Right atrium auricular region (tissue), 2 donors: Measurements from ENCODE around the gene HS6ST3. TPM values are rescaled to one million over a fixed set of nuclear protein-coding genes. Genes with fewer than 3 reads are reported as not detected.

Source experiments
- DNase-seq: peaks from one replicate; pipeline ENCODE4 v3.0.0-alpha.2; 2019; ENCODE audit warnings: low spot score
- H3K27ac ChIP-seq, 2 donors: fragments of 200-600 bp; sonication (generic); 1 replicate in 1 of 2; 2 replicates in 1 of 2; pipeline ENCODE4 v1.5.1; 2016 to 2019
- H3K27me3 ChIP-seq, 2 donors: fragments of 200-600 bp; sonication (generic); one replicate each; pipeline versions ENCODE4 v1.5.1 to v1.6.0; 2017 to 2019
- H3K36me3 ChIP-seq: fragments of 200-600 bp; sonication (generic); one replicate; pipeline ENCODE4 v1.5.1; 2016
- H3K4me1 ChIP-seq, 2 donors: fragments of 200-600 bp; sonication (generic); one replicate each; pipeline versions ENCODE4 v1.5.1 to v1.6.0; 2017 to 2019
- H3K4me3 ChIP-seq, 2 donors: fragments of 200-600 bp; sonication (generic); 1 replicate in 1 of 2; 2 replicates in 1 of 2; pipeline ENCODE4 v1.5.1; 2017 to 2019; ENCODE audit warnings: mild to moderate bottlenecking in 1 of 2, moderate library complexity in 1 of 2
- H3K9me3 ChIP-seq, 2 donors: fragments of 200-600 bp; sonication (generic); one replicate each; pipeline ENCODE4 v1.5.1; 2019
- total RNA-seq, 2 donors: library from RNA; depleted of rRNA; stranded (reverse); fragments of >200 nt; gene quantifications; one replicate each; pipeline ENCODE4 v1.1.0, GENCODE V29; 2016
- TF ChIP-seq, protein P1 (sequence below), 2 donors: fragments of 200-600 bp; sonication (generic); IDR thresholded peaks; one replicate each; pipeline ENCODE4 v1.5.1; 2019; ENCODE audit warnings: antibody characterized with exemption in 2 of 2

The HS6ST3 gene
- total RNA-seq, 2 donors from 2014 or later = 0.59 to 3.1 TPM

DNA sequence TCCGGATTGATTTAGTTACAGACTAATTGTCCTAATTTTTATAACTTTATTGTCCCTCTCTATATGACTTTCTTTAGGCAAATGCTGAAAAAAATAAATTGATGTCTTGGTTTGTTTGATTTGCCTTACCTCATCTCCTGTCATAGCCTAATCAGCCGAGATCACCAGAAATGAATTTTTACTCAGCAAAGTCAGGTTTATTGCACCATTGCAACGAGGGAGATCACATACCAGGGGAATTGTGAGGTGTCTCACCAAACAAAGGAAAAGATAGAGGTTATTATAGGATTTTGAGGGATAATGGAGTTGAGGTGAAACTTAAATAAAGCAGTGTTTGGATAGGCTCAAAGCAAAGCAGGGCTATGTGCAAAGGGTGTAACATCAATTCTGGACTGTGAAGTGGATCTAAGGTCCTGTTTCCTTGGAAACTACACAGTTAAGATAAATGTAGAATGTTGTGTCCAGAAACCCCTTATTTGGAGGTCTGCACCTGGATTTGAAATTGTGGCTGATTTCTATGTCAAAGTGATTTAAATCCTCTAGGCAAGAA, 531.8 kb downstream of the HS6ST3 start:
- Histone ChIP-seq H3K9me3 (no peaks in the 10 kb centered on the region), H3K27me3 (no peaks in the 10 kb centered on the region), H3K4me3 (no peak overlapping the region), H3K36me3 (no peaks in the 10 kb centered on the region), H3K27ac (no peak overlapping the region), H3K4me1 (no peaks in the 10 kb centered on the region)
- DNase-seq = no peak
- TF ChIP-seq, protein P1, sequence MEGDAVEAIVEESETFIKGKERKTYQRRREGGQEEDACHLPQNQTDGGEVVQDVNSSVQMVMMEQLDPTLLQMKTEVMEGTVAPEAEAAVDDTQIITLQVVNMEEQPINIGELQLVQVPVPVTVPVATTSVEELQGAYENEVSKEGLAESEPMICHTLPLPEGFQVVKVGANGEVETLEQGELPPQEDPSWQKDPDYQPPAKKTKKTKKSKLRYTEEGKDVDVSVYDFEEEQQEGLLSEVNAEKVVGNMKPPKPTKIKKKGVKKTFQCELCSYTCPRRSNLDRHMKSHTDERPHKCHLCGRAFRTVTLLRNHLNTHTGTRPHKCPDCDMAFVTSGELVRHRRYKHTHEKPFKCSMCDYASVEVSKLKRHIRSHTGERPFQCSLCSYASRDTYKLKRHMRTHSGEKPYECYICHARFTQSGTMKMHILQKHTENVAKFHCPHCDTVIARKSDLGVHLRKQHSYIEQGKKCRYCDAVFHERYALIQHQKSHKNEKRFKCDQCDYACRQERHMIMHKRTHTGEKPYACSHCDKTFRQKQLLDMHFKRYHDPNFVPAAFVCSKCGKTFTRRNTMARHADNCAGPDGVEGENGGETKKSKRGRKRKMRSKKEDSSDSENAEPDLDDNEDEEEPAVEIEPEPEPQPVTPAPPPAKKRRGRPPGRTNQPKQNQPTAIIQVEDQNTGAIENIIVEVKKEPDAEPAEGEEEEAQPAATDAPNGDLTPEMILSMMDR (IDR thresholded peaks at IDR 0.05) = no peak

DNA sequence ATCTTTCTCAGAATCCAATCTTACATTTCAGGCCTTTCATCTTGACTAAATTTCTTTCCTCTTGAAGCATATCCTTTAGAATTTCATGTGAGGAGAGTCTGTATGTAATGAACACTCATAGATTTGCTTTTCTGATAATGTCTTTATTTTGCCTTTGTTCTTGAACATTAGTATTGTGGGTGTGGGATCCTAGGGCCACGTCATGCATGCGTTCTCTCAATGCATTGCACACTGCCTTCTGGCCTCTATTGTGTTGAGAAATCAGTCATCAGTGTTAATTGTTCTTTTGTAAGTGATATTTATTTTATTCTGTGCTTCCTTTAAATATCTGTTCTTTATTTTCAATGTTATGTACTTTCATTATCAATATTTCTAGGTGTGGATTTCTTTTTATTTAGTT, 539.4 kb downstream of the HS6ST3 start:
- no peak for DNase-seq
- no peaks in the 10 kb centered on the region for H3K27me3 ChIP-seq
- H3K4me3 ChIP-seq = no peak overlapping the region
- TF ChIP-seq, protein P1 (IDR thresholded peaks at IDR 0.05) = no peak
- H3K36me3 ChIP-seq = no peaks in the 10 kb centered on the region
- no peak overlapping the region for H3K27ac ChIP-seq
- no peaks in the 10 kb centered on the region for H3K9me3 ChIP-seq
- H3K4me1 ChIP-seq = no peaks in the 10 kb centered on the region

DNA sequence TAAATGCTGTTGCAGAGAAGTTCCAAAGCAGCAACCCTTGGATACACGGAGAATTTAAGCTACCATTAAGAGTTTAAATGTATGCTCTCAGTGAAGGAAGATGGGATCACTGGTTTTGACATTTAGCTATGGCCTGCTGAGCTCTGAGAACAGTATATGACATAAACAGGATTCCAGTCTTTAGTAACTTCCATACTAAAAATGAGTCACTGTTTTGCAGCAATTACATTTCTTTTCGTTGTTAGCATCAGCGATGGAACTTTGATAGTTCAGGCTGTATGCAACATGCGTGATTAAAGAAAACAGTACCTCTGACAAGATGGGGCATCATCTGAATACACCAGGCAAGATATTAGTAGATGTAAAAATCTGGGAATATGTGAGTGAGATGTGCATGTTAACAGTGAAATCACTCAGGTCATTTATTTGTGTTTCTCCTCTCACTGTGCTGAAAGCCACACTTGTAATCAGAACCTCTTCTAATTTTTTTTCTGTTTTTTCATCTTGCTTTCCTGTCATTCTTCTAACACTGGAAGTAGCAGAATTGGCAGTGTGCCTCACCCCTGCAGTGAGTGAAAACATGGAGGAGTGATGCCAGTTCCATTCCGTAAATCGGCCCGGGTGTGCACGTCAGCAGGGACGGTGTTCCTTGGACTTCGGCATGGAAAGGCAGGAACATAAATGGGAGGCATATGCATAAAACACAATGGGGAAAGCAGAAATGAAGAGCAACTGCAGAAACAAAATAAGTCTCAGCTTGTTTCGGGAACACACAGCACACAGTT, 542.8 kb downstream of the HS6ST3 start:
- TF ChIP-seq, protein P1 (IDR thresholded peaks at IDR 0.05) = no peak
- H3K36me3 ChIP-seq = no peaks in the 10 kb centered on the region
- DNase-seq = no peak
- H3K4me3 ChIP-seq = no peak overlapping the region
- H3K4me1 ChIP-seq = no peaks in the 10 kb centered on the region
- no peak overlapping the region for H3K27ac ChIP-seq
- no peaks in the 10 kb centered on the region for H3K27me3 ChIP-seq
- H3K9me3 ChIP-seq = no peaks in the 10 kb centered on the region

DNA sequence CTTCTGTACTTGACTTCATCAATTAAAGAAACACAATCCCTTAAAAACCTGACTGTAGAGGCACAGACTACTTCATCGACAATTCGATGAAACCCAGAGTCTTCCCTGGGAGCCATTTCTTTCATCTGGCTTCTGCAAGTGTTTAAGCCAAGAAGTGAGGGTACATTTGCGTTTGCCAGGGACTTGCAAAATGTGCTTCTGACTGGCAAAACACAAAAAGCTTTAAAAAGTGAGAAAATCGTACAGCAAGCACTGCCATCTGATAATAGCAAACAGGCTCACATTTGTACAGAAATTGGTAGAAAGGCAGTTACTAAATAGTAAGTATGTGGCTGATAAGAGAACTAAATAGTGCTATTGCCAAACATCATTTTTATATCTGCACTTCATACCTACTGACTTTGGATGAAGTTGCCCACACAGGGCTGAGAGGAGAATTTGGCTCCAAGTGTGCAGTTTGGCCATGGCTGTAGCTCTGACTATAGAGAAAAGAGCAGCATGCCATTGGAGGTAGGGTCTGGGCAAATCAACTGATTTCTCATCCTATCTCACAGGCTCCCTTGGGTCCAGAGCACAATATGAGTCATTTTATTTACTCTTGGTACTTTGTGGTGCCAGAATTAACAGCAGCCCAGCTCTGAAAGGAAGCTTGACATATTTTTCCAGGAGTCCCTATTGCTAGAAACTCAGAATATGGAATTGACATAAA, 546.2 kb downstream of the HS6ST3 start:
- Histone ChIP-seq H3K27me3 (no peaks in the 10 kb centered on the region), H3K4me3 (no peak overlapping the region), H3K4me1 (no peaks in the 10 kb centered on the region), H3K36me3 (no peaks in the 10 kb centered on the region), H3K9me3 (no peaks in the 10 kb centered on the region), H3K27ac (no peak overlapping the region)
- TF ChIP-seq, protein P1 (IDR thresholded peaks at IDR 0.05) = no peak
- DNase-seq = no peak

DNA sequence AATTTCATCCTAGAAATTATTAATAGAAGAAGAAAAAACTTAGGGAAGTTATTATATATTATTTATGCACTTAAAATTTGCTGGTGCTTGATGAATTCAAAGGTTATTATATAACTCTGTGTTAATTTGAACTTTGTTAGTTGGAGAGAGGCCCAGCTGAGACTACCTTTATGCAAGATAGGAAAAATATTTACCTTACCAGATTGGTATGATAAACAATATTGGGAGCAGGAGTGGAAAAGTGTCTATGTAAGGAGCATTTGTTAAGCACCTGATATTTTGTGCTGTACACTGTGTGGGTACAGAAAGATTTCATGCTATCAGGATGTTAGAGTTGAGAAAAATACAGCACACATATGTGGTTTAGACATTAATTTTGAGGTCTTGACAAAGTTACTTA, 547.1 kb downstream of the HS6ST3 start:
- no peak overlapping the region for H3K27ac ChIP-seq
- no peak for DNase-seq
- peaks cover 1 to 3% of the 10 kb centered on the region in 2 donors for H3K9me3 ChIP-seq
- TF ChIP-seq, protein P1 (IDR thresholded peaks at IDR 0.05) = no peak
- no peak overlapping the region for H3K4me3 ChIP-seq
- H3K4me1 ChIP-seq = no peaks in the 10 kb centered on the region
- H3K27me3 ChIP-seq = no peaks in the 10 kb centered on the region
- H3K36me3 ChIP-seq = no peaks in the 10 kb centered on the region
